Naive B cell (primary cell): ENCODE results near the gene SCN9A. TPM values are rescaled to one million over a fixed set of nuclear protein-coding genes. Genes with fewer than 3 reads are reported as not detected.

Source experiments
- ATAC-seq, 2 donors: fragments of 150-1000 bp; cut with Tn5 transposase; 2 replicates each; pipeline ENCODE4 v1.10.0; 2021; ENCODE audit warnings: low read depth in 2 of 2, mild to moderate bottlenecking in 2 of 2, moderate library complexity in 2 of 2
- DNase-seq: peaks from one replicate; pipeline ENCODE4 v3.0.0; 2022
- H3K27ac Mint-ChIP-seq, 6 donors: one replicate each; pipeline ENCODE4 v1.8.0; 2020 to 2022; ENCODE audit warnings: mild to moderate bottlenecking in 6 of 6, mixed read lengths in 6 of 6, moderate library complexity in 5 of 6, inconsistent platforms in 2 of 6
- H3K27me3 Mint-ChIP-seq, 3 donors: one replicate each; pipeline ENCODE4 v1.8.0; 2021 to 2022; ENCODE audit warnings: mixed read lengths in 3 of 3, mild to moderate bottlenecking in 1 of 3
- H3K36me3 Mint-ChIP-seq, 2 donors: one replicate each; pipeline ENCODE4 v1.8.0; 2020 to 2022; ENCODE audit warnings: mixed read lengths in 2 of 2, inconsistent platforms in 1 of 2, mild to moderate bottlenecking in 1 of 2
- H3K4me1 Mint-ChIP-seq, 3 donors: one replicate each; pipeline ENCODE4 v1.8.0; 2020 to 2022; ENCODE audit warnings: mixed read lengths in 3 of 3, inconsistent platforms in 1 of 3, mild to moderate bottlenecking in 1 of 3, moderate library complexity in 1 of 3
- H3K4me3 Mint-ChIP-seq, 8 donors: one replicate each; pipeline ENCODE4 v1.8.0; 2020 to 2022; ENCODE audit warnings: mild to moderate bottlenecking in 8 of 8, mixed read lengths in 8 of 8, moderate library complexity in 8 of 8, inconsistent platforms in 2 of 8
- H3K9me3 Mint-ChIP-seq, 7 donors: one replicate each; pipeline ENCODE4 v1.8.0; 2020 to 2022; ENCODE audit warnings: mixed read lengths in 7 of 7, mild to moderate bottlenecking in 5 of 7, inconsistent platforms in 2 of 7, moderate library complexity in 1 of 7
- polyA plus RNA-seq, 6 donors: library from polyadenylated mRNA; unstranded; fragments of 300-500 nt; fragmentation: Illumina TruSeq; gene quantifications; one replicate each; pipeline ENCODE4 v1.2.3, GENCODE V29; 2021; ENCODE audit warnings: low read depth in 6 of 6

Gene SCN9A
- polyA plus RNA-seq, 6 donors from 2014 or later: not detected

DNA sequence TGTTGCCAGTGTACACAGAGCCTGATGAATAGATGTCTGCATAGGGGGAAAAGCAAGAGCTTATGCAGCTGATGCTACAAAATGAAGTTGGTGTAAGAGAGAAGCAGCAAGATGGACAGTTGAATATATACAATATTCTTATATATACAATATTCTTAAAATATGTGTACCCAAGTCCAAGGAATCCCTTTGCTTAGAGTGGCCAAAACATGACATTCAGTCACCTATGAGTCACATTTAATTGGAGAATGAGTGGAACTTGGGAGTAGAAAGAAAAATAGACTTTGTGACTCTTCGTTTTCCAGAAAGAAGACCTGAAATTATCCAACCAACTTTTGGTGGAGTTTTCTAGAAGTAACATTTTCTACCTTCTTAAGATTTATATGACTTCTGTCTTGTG is 81.8 kb downstream of the SCN9A start:
- Mint-ChIP-seq H3K27ac (no peak overlapping the region), H3K9me3 (peaks cover 0 to 16% (median 5%) of the 10 kb centered on the region in 7 donors), H3K4me3 (no peak overlapping the region), H3K27me3 (no peaks in the 10 kb centered on the region), H3K36me3 (no peaks in the 10 kb centered on the region), H3K4me1 (no peaks in the 10 kb centered on the region)
- DNase-seq (no peak), ATAC-seq (no peak)

DNA sequence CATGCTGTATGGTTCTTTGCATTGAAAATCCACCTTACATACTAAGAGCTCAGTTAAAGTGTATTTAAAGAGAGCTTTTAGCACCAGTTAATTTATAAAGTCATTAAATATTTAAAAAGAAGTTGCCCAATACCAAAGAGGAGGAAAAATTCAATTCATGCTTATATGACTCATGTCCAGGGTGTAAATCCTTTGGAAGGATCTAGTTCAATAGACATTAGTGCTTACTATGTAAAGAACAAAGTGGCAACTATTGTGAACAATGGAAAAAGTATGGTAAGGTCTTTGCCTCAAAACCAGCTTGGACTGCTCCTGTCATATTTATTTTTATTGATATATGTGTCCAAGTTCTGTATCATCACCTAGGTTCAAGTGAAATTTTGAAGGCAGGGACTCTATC is 90.5 kb downstream of the SCN9A start:
- peaks cover 0 to 6% (median 0%) of the 10 kb centered on the region in 7 donors for H3K9me3 Mint-ChIP-seq
- H3K27ac Mint-ChIP-seq: no peak overlapping the region
- H3K27me3 Mint-ChIP-seq: no peaks in the 10 kb centered on the region
- H3K4me1 Mint-ChIP-seq: no peaks in the 10 kb centered on the region
- DNase-seq (no peak), ATAC-seq (no peak)
- H3K36me3 Mint-ChIP-seq: no peaks in the 10 kb centered on the region
- H3K4me3 Mint-ChIP-seq: no peak overlapping the region

DNA sequence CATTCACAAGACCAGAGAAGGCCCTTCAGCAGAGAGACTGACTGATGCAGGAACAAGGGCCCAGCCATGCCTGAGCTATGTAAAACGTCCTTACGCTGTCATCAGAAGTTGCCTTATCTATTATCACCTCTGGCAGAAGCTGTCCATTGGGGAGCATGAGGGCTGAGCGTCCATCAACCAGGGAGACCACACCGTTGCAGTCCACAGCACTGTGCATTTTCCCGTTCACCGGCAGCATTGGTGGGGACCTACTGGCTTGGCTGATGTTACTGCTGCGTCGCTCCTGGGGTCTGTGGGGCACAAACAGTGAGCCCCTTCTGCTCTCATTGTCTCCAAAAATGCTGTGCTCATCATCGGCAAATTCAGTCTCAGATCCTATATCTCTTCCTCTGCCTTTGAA is 91.4 kb downstream of the SCN9A start:
- ATAC-seq (no peak), DNase-seq (no peak)
- Mint-ChIP-seq H3K4me3 (no peak overlapping the region), H3K27ac (no peak overlapping the region), H3K36me3 (no peaks in the 10 kb centered on the region), H3K4me1 (no peaks in the 10 kb centered on the region), H3K9me3 (no peaks in the 10 kb centered on the region), H3K27me3 (no peaks in the 10 kb centered on the region)

DNA sequence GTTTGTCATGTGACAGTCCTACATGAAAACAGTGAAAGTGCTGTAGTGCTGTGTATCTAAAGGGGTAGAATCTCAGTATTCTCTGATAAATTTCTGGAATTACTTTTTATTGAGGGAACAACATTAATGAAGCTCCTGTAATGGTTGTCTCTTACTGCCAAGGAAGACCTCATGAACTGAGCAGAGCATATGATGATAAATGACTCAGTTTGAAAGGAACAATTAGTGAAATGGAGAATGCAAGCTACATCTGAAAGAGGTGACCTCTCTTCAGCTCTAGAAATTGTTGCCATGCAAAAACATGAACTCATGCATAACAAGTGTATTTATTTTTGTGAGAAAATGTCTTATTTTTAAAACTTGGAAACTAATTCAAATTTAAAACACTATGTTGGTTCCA is 93.6 kb downstream of the SCN9A start:
- H3K9me3 Mint-ChIP-seq: no peaks in the 10 kb centered on the region
- H3K36me3 Mint-ChIP-seq: no peaks in the 10 kb centered on the region
- H3K4me3 Mint-ChIP-seq: no peak overlapping the region
- H3K4me1 Mint-ChIP-seq: no peaks in the 10 kb centered on the region
- H3K27ac Mint-ChIP-seq: no peak overlapping the region
- no peak for ATAC-seq
- no peaks in the 10 kb centered on the region for H3K27me3 Mint-ChIP-seq
- no peak for DNase-seq

DNA sequence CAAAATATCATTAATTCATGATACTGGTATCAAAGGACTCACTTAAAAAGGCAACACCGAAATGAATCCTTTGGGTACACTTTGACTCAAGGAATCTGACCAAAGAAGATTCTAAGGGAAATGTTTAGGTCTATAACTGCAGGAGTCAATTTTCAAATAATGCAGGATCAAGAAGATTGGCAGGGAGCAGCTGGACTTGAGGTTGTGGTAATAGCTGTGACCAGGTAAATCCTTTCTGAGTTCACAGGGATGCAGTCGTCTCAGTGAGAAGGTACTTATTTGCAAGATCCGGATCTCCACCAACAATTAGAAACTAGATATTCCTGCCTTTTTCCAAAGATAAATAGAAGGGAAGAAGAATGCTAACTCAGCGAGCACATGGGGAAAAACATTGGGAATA is 96.9 kb downstream of the SCN9A start:
- Mint-ChIP-seq H3K4me3 (no peak overlapping the region), H3K4me1 (no peaks in the 10 kb centered on the region), H3K27ac (no peak overlapping the region), H3K9me3 (peaks cover 0 to 2% (median 0%) of the 10 kb centered on the region in 7 donors), H3K27me3 (no peaks in the 10 kb centered on the region), H3K36me3 (no peaks in the 10 kb centered on the region)
- DNase-seq: no peak
- ATAC-seq: no peak

GRCh38 chr2:166270376-166270775 is 105.4 kb downstream of the SCN9A start:
- no peaks in the 10 kb centered on the region for H3K36me3 Mint-ChIP-seq
- peaks cover 0 to 1% (median 0%) of the 10 kb centered on the region in 7 donors for H3K9me3 Mint-ChIP-seq
- H3K4me3 Mint-ChIP-seq: no peak overlapping the region
- no peaks in the 10 kb centered on the region for H3K27me3 Mint-ChIP-seq
- H3K27ac Mint-ChIP-seq: no peak overlapping the region
- no peak for DNase-seq
- no peak for ATAC-seq
- no peaks in the 10 kb centered on the region for H3K4me1 Mint-ChIP-seq

DNA sequence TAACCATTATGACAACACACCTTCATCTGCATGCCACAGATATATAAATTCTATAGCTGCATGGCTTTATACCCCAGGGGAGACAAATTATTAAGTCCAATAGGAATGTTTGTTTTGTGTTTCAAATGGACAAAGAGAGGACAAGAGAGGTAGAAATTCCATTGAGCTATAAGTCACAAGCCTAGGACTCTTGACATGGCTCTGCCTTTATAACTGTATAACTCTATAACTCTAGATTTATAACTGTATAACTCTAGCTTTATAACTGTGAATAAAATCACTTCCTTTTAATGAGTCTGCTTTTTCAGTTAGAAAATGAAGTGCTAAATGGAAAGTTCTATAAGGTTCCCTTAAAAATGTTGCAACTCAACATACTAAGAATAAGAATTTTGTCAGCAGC is 106.4 kb downstream of the SCN9A start:
- DNase-seq: no peak
- no peak for ATAC-seq
- Mint-ChIP-seq H3K27me3 (no peaks in the 10 kb centered on the region), H3K36me3 (no peaks in the 10 kb centered on the region), H3K9me3 (peaks cover 0 to 1% (median 0%) of the 10 kb centered on the region in 7 donors), H3K27ac (no peak overlapping the region), H3K4me1 (no peaks in the 10 kb centered on the region), H3K4me3 (no peak overlapping the region)

DNA sequence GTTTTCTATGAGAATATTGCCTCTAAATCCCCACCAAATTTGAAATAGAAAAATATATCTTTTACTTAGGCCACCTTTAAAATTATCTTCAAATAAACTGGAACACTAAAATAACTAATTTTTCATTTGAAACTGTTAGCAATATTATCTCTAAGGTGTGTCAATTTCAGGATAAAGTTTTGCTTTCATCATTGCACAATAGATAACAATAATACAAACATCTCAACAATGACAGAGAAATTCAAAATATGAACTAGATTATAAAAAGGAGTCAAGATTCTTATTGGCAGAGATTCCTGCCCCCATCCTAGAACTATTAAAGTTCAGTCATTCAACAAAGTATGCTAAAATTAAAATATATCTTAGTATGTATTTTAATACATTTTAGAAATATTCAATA is 117.9 kb downstream of the SCN9A start:
- DNase-seq (no peak), ATAC-seq (no peak)
- no peaks in the 10 kb centered on the region for H3K4me1 Mint-ChIP-seq
- H3K27me3 Mint-ChIP-seq: no peaks in the 10 kb centered on the region
- H3K36me3 Mint-ChIP-seq: no peaks in the 10 kb centered on the region
- H3K27ac Mint-ChIP-seq: no peak overlapping the region
- peaks cover 0 to 2% (median 0%) of the 10 kb centered on the region in 7 donors for H3K9me3 Mint-ChIP-seq
- no peak overlapping the region for H3K4me3 Mint-ChIP-seq

GRCh38 chr2:166256896-166257295 is 118.8 kb downstream of the SCN9A start:
- DNase-seq (no peak), ATAC-seq (no peak)
- Mint-ChIP-seq H3K36me3 (no peaks in the 10 kb centered on the region), H3K27ac (no peak overlapping the region), H3K9me3 (no peaks in the 10 kb centered on the region), H3K4me3 (no peak overlapping the region), H3K27me3 (no peaks in the 10 kb centered on the region), H3K4me1 (no peaks in the 10 kb centered on the region)

DNA sequence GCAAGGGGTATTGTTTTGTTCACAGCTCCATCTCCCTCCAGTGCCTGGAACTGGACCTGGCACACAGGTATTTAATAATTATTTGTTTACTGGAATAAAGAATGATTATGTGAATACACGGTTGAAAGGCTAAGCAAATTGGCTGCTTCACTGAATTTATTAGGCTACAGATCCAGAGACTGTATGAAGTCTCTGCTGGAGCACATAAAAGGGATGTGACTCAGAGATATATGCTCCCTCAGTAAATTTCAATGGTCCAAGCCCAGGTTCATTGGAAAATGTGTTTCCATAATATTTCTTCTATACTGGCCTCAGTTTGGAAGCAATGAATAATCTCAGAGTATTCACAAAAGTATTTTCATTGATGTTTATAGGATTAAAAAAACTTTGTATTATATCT is 126.4 kb downstream of the SCN9A start:
- Mint-ChIP-seq H3K9me3 (peaks cover 0 to 4% (median 0%) of the 10 kb centered on the region in 7 donors), H3K27me3 (no peaks in the 10 kb centered on the region), H3K4me1 (no peaks in the 10 kb centered on the region), H3K4me3 (no peak overlapping the region), H3K36me3 (no peaks in the 10 kb centered on the region), H3K27ac (no peak overlapping the region)
- ATAC-seq (no peak), DNase-seq (no peak)

GRCh38 chr2:166246901-166247300 is 128.8 kb downstream of the SCN9A start:
- no peaks in the 10 kb centered on the region for H3K36me3 Mint-ChIP-seq
- no peak overlapping the region for H3K27ac Mint-ChIP-seq
- no peaks in the 10 kb centered on the region for H3K4me1 Mint-ChIP-seq
- no peak for ATAC-seq
- peaks cover 0 to 5% (median 0%) of the 10 kb centered on the region in 3 donors for H3K27me3 Mint-ChIP-seq
- peaks cover 0 to 4% (median 0%) of the 10 kb centered on the region in 7 donors for H3K9me3 Mint-ChIP-seq
- DNase-seq: no peak
- H3K4me3 Mint-ChIP-seq: no peak overlapping the region

- ATAC-seq: no peak
- Mint-ChIP-seq H3K9me3 (no peaks in the 10 kb centered on the region), H3K27ac (no peak overlapping the region), H3K36me3 (no peaks in the 10 kb centered on the region), H3K4me3 (no peak overlapping the region), H3K4me1 (no peaks in the 10 kb centered on the region), H3K27me3 (peaks cover 0 to 5% (median 0%) of the 10 kb centered on the region in 3 donors)
- DNase-seq: no peak
Observed at GRCh38 chr2:166242309-166242708, 133.4 kb downstream of the SCN9A start.

DNA sequence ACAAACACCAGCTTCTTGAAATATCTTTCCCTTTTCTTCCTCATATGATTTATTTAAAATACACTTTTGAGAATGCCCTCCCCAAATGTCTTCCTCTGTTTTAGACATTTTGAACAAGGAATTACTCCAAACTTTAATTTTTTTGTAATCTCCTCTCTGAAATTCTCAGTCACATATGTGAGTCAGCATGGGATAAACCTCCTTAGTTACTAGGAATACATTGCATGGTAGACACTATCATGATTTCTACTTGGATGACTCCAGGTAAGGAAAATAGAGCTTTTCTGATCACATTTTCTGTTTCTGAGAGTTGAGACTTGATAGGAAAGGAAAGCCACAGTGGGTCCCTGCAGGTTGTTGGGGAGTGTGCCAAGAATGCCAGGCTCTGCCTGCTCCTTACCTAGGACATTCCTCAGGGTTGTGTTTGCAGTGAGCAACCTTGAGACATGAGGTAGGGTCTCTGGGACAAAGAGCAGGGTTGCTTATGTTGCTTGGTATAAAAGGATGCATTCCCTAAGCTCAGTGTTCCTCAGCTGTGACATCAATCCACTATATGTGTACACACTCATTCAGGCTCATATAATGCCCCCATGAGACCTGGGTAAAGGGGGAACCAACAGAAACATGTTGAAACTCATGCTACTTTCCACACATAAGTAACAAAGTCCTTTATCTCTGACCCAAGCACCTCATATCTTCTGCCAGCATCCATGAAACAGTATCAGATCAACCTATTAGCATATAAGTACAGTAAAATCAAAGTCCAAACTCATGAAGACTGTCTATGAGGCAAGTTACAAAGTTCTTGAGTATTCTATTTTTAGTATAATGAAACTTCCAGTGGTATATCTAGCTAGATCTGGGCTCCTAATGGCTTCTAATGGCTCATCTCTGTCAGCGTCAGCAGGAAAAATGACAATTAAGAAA is 135.1 kb downstream of the SCN9A start:
- DNase-seq (no peak), ATAC-seq (no peak)
- Mint-ChIP-seq H3K36me3 (no peaks in the 10 kb centered on the region), H3K9me3 (no peaks in the 10 kb centered on the region), H3K4me3 (no peak overlapping the region), H3K27ac (no peak overlapping the region), H3K27me3 (peaks cover 0 to 5% (median 0%) of the 10 kb centered on the region in 3 donors), H3K4me1 (no peaks in the 10 kb centered on the region)

- Mint-ChIP-seq H3K27me3 (peaks cover 0 to 5% (median 0%) of the 10 kb centered on the region in 3 donors), H3K9me3 (no peaks in the 10 kb centered on the region), H3K4me1 (no peaks in the 10 kb centered on the region)
Observed at GRCh38 chr2:166239548-166239947, 136.2 kb downstream of the SCN9A start.

More at GRCh38 chr2:166239548-166239947, 136.2 kb downstream of the SCN9A start:
- Mint-ChIP-seq H3K36me3 (no peaks in the 10 kb centered on the region), H3K27ac (no peak overlapping the region), H3K4me3 (no peak overlapping the region)
- ATAC-seq: no peak
- DNase-seq: no peak
